ENCODE results near the gene C12orf42. TPM values are rescaled to one million over a fixed set of nuclear protein-coding genes. Genes with fewer than 3 reads are reported as not detected.

C12orf42 gene
- total RNA-seq, 2 experiments from 2014 or later = 3.9 to 4.8 TPM

GRCh38 chr12:103468837-103469236 is 26.9 kb downstream of the C12orf42 start:
- Mint-ChIP-seq H3K4me1 (ENCODE audit: low read depth) (no peaks in the 10 kb centered on the region), H3K4me3 (no peak overlapping the region), H3K36me3 (ENCODE audit: low read depth) (no peaks in the 10 kb centered on the region), H3K27me3 (no peaks in the 10 kb centered on the region), H3K9me3 (peaks cover 7% of the 10 kb centered on the region), H3K27ac (no peak overlapping the region)
- CTCF ChIA-PET = no interaction called here
- Histone ChIP-seq H3K27me3 (ENCODE audit: control insufficient read depth in 1 of 2, insufficient read depth in 2 of 2, low read length in 2 of 2) (no peaks in the 10 kb centered on the region), H3K9me3 (ENCODE audit: control insufficient read depth in 1 of 2, insufficient read depth in 1 of 2, low read length in 2 of 2) (no peaks in the 10 kb centered on the region), H3K4me1 (ENCODE audit: insufficient read depth, low read length) (no peaks in the 10 kb centered on the region), H3K27ac (ENCODE audit: low read depth in 1 of 2, low read length in 2 of 2) (no peak overlapping the region), H3K4me3 (ENCODE audit: low read length) (no peak overlapping the region), H3K36me3 (ENCODE audit: insufficient read depth, low read length) (no peaks in the 10 kb centered on the region)
- ATAC-seq (ENCODE audit: poor library complexity) = no peak
- POLR2A ChIA-PET = no interaction called here
- DNase-seq = no peak
- intact Hi-C loops (cut with DNase I, micrococcal nuclease) = no loop called here
- no peak for TF ChIP-seq CTCF (IDR thresholded peaks at IDR 0.05)

- Histone ChIP-seq H3K36me3 (ENCODE audit: insufficient read depth, low read length) (no peaks in the 10 kb centered on the region), H3K4me3 (ENCODE audit: low read length) (no peak overlapping the region), H3K27ac (ENCODE audit: low read depth in 1 of 2, low read length in 2 of 2) (no peak overlapping the region), H3K4me1 (ENCODE audit: insufficient read depth, low read length) (no peaks in the 10 kb centered on the region), H3K9me3 (ENCODE audit: control insufficient read depth in 1 of 2, insufficient read depth in 1 of 2, low read length in 2 of 2) (no peaks in the 10 kb centered on the region), H3K27me3 (ENCODE audit: control insufficient read depth in 1 of 2, insufficient read depth in 2 of 2, low read length in 2 of 2) (no peaks in the 10 kb centered on the region)
- no peak for TF ChIP-seq CTCF (IDR thresholded peaks at IDR 0.05)
- H3K9me3 Mint-ChIP-seq = peaks cover 11% of the 10 kb centered on the region
- no peaks in the 10 kb centered on the region for H3K27me3 Mint-ChIP-seq
- H3K4me3 Mint-ChIP-seq = no peak overlapping the region
- ATAC-seq (ENCODE audit: poor library complexity) = no peak
- ChIA-PET POLR2A (interaction anchor here (1.0 kb wide), 1 partner anchor 9 kb away, joined by 3 read pairs; no protein-coding TSS in a partner anchor), CTCF (no interaction called here)
- peaks cover 5% of the 10 kb centered on the region for H3K4me1 Mint-ChIP-seq (ENCODE audit: low read depth)
- DNase-seq = no peak
- H3K36me3 Mint-ChIP-seq (ENCODE audit: low read depth) = no peaks in the 10 kb centered on the region
- intact Hi-C loops (cut with DNase I, micrococcal nuclease) = no loop called here
- no peak overlapping the region for H3K27ac Mint-ChIP-seq
These were observed 33.1 kb downstream of the C12orf42 start for GRCh38 chr12:103462675-103463074.

GRCh38 chr12:103457471-103457870 is 38.3 kb downstream of the C12orf42 start:
- ChIA-PET CTCF (no interaction called here), POLR2A (interaction anchor here (0.8 kb wide), 2 partner anchors 9 to 38 kb away, joined by 3 read pairs; partner anchors contain the start of gene C12orf42)
- Histone ChIP-seq H3K36me3 (ENCODE audit: insufficient read depth, low read length) (no peaks in the 10 kb centered on the region), H3K27ac (ENCODE audit: low read depth in 1 of 2, low read length in 2 of 2) (no peak overlapping the region), H3K4me3 (ENCODE audit: low read length) (no peak overlapping the region), H3K27me3 (ENCODE audit: control insufficient read depth in 1 of 2, insufficient read depth in 2 of 2, low read length in 2 of 2) (no peaks in the 10 kb centered on the region), H3K4me1 (ENCODE audit: insufficient read depth, low read length) (peaks cover 6% of the 10 kb centered on the region), H3K9me3 (ENCODE audit: control insufficient read depth in 1 of 2, insufficient read depth in 1 of 2, low read length in 2 of 2) (no peaks in the 10 kb centered on the region)
- no peak overlapping the region for H3K27ac Mint-ChIP-seq
- no peaks in the 10 kb centered on the region for H3K27me3 Mint-ChIP-seq
- no peaks in the 10 kb centered on the region for H3K36me3 Mint-ChIP-seq (ENCODE audit: low read depth)
- DNase-seq = peak in 1 of 14 experiments; percentile 18
- H3K9me3 Mint-ChIP-seq = peaks cover 2% of the 10 kb centered on the region
- no peak for ATAC-seq (ENCODE audit: poor library complexity)
- no peak overlapping the region for H3K4me3 Mint-ChIP-seq
- H3K4me1 Mint-ChIP-seq (ENCODE audit: low read depth) = peaks cover 24% of the 10 kb centered on the region
- TF ChIP-seq CTCF (IDR thresholded peaks at IDR 0.05) = no peak
- intact Hi-C loops (cut with DNase I, micrococcal nuclease) = no loop called here
